ENCODE measurements around the gene USP32.

The USP32 gene

GRCh38 chr17:60167065-60167741 lies 224.7 kb downstream of the USP32 start:
- no peak for DNase-seq

DNA sequence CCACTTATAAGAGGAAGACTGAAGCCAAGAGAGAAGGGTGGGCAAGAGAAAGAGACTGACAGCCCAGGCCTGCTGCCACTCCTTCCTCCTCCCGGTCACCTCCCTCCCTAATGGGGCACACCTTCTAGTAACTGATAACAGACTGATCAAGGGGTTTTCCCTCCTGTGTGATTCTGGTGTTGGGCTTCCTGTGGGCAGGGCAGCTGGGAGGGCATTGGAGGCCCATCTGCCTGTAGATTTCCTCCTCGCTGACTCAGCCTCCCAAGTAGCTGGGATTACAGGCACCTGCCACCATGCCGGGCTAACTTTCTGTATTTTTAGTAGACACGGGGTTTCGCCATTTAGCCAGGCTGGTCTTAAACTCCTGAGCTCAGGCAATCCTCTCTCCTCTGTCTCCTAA lies 226.0 kb downstream of the USP32 start:
- no peak for DNase-seq

- no peak for DNase-seq
These were observed 226.7 kb downstream of the USP32 start for GRCh38 chr17:60165223-60165622.

DNA sequence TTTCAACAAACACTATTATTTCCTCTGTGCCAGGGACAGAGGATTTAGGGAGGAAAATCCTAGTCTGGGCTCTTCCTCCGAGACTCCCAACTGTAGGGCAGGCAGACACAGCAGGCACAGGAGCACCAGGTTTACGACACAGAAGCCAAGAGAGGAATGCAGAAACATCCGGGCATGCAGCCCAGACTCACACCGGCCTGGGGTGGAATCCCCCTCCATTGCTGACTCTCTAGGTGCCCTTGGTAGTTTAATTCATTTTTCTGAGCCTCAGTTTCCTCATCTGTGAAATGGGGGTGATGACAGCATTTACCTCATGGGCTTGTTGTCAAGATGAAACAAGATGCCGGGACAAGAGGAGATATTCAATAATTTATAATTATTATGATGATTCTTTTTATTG lies 227.2 kb downstream of the USP32 start:
- no peak for DNase-seq

GRCh38 chr17:60164164-60164563 lies 227.8 kb downstream of the USP32 start:
- no peak for DNase-seq

- no peak for DNase-seq
These were observed 228.7 kb downstream of the USP32 start for GRCh38 chr17:60163108-60163784.

DNA sequence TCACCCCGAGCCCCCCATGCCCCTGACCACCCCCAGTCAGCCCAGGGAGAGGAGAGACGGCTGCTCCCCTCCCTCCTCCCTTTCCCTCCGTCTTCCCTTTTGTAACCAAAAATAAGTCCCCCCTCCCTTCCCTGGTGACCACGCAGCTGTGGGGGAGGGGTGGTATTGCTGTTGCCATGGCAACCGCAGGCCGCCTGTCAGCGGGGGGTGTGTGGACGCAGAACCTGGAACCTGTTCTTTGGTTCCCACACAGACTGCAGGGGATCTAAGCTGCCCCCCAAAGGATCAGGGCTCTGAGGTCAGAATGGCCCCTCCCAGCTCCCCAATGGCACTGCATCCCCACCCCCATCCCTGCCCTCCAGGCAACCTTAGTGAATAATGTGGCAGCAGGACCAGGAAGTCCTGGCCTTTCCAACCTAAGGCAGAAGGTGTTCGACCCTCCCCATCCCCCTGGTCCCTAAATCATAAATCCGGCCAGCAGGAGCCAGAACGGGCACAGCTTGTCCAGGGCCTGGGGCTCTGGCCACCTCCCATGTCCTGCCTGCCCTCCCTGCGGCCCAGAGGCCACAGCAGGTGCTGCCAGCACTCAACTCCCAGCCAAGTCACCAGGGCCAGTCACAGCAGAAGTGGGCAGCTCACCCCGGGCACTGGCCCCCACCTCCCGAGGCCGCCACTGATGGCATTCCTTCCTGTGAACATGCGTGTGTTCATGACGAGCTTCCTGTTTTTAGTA lies 230.2 kb downstream of the USP32 start:
- DNase-seq = no peak

GRCh38 chr17:60160829-60161501 lies 231.0 kb downstream of the USP32 start:
- DNase-seq = no peak

DNA sequence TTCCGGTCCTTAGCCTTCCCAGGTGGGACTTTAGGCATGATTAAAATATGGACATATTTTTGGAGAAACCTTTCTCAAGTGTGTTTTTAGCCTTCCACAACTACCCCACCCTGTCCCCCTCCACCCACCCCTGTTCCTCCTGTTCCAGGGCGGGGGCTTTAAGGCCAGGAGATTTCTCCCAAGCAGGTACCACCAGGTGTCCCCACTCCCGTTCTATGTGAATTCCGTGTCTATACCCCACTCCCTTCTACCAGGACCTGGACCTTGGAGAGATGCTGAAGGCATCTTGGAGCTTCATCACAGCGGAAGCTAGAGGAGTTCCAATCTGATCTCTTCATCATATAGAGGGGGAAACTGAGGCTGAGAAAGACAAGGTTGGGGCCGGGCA lies 232.5 kb downstream of the USP32 start:
- DNase-seq = no peak

DNA sequence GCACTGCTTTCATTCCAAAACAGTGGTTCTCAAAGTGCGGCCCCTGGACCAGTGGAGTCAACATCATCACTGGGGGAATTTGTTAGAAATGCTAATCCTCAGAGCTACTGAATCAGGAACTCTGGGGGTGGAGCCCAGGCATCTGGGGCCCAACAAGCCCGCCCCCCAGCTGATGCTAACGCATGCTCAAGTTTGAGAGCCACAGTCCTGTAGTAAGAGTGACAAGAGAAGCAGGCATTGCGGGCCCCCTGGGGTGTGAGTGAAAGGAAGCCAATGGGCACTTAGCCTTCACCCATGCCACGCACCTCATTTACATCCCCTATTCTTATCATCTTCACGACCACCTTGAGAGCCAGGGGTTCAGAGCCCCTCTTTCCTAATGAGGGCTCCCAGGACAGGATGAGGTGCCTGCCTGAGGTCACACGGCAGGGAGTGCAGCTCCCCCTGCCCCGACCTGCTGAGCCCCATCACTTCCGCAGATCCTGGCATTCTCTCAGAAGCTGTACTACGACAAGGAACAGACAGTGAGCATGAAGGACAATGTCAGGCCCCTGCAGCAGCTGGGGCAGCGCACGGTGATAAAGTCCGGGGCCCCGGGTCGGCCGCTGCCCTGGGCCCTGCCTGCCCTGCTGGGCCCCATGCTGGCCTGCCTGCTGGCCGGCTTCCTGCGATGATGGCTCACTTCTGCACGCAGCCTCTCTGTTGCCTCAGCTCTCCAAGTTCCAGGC lies 233.0 kb downstream of the USP32 start:
- DNase-seq = no peak

GRCh38 chr17:60157487-60158040 lies 234.4 kb downstream of the USP32 start:
- DNase-seq = no peak

DNA sequence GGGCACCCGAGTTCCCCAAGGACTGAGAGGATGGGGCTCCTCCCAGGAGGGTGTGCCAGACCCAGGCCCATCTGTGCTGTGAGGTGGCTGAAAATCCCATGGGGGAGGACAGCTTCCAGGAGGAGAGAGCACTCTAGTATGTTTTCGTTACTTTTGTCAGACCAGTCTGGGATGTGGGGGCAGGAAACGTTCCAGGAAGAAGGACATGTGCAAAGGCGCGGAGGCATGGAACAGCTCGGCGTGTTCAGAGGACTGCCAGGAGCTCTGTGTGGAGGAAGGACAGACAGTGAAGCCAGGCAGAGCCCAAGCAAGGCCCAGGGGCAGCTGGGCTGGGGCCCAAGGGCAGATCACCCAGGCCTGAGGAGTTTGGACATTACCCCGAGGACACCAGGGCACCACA lies 235.2 kb downstream of the USP32 start:
- DNase-seq = no peak

DNA sequence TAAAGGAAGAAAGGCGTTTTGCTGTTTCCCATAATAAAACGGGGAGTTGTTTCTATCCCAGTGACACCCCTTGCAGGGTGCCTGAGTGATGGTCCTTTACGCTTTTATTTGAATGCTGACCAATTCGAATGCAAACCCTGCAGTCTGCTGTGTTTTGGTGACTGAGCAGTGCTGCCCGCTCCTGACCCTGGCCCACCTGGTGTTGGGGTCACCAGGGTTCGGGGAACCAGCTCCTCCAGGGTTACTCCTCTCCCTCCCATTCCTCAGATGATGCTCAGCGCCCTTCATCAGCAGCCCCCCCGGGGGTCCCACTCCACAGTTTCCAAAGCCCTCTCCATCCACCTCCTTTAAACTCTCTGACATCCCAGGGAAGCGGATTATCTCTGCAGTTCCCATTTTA lies 236.1 kb downstream of the USP32 start:
- no peak for DNase-seq

DNA sequence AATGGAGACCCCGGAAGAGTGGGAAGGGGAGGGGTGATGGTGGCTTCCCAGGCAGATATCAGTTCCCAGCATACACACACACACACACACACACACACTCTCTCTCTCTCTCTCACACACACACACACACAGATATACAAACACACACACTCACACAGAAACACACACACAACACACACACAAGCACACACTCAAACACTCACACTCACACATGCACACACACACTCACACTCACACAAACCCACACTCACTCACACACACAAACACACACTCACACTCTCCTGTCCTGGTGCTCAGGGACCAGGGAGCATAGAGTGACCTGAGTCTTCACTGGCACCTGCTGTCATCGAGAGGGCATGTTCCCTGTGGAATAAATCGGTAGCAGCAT lies 236.5 kb downstream of the USP32 start:
- no peak for DNase-seq

DNA sequence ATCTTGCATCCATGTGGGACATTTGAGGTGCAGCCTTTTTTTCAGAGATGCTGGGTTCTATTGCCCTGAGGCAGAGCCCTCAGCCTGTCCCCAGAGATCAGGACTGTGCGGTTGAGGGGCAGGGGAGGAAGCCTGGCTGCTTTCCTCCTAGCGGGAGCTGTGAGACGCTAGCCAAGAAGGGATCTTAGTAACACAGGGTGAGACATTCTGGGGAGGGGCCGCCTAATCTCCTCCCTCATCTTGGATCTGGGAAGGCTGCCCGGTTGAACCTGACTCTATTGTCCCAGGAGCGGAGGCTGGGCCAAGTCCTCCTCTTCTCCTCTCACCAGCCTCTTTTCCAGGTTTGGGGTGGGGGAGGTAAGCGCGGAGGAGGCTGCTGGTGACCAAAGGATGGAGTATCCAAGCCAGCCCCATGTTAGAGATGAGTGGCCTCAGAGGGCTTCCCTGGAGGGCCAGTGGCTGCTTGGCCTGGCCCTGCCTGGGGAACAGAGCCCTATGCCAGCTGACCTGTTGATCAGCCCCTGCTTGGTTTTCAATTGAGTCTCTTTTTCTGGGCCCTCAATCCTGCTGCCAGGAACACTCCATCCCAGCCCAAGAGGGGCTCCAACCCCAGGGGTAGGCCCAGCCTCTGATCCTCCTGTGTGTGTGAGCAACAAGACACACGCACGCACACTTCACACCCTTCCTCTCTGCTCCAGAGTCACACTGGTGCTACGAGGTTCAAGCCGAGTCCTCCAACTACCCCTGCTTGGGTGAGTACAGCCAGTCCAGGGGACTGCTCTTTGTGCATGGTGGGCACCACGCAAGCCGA lies 237.1 kb downstream of the USP32 start:
- DNase-seq = no peak

DNA sequence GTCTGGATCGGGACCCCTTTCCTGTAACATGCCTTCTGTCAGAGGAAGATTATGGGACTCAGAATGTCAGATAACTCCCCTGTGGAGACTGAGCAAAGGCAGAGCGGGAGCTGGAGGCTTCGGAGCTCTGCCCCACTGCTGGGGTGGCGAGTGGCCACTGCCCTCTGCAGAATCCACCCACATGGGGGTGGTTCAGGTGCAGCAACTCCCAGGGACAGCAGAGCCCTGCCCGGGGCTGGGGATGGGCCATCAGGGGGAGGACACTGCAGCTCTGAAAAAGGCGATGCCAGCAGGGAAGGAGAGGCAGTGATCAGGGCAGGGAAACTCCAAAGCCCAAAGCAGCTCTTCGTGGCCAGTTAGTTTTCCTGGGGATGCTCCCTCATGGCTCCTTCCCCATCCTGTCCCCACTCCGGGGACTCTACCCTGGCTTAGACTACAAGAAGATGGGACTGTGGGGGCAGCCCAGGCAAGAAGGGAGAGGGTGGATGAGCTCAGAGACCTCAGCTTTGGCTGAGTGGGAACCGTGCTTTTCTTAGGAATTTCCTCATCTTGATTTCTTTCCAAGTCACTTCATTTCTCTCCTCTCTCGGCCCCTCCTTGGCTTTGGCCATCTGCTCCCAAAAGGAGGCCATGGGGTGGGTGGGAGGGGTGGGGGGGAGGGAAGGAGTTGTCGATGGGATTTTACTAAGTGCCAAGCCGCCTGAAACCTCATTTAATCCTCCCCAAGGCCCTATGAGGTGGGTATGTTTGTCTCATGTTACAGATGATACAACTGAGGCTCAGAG lies 238.1 kb downstream of the USP32 start:
- DNase-seq = no peak

GRCh38 chr17:60151355-60151754 lies 240.6 kb downstream of the USP32 start:
- DNase-seq = no peak

GRCh38 chr17:60149691-60150582 lies 242.0 kb downstream of the USP32 start, which contains the start of gene CA4:
Gene CA4, plus strand, starts transcription at chr17:60149973. Its CDS starts 62 bp downstream, at chr17:60150035.
- no peak for DNase-seq

DNA sequence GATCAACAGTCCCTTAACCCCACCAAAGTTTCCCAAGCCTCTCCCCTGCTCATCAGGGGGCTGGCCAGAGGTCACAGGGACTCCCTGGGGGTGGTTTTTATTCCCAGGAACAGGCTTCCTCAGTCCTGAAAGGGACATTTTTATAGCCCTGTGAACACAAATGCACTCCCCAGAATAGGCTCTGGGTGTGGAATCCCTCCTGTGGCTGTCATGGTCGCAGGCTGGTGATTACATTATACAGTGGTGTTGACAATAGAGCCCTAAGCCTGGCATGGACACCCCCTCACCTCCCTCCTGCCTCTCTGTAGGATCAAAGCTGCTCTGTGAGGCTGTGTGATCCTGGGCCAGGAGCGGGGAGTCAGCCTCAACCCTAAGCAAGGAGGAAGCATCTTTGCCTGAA lies 243.6 kb downstream of the USP32 start:
- DNase-seq = no peak

Data from NCI-H1105 (cell line).